GM18520 (cell line): ENCODE measurements around the gene SYNE4.

Source experiments
- ATAC-seq: cut with Tn5 transposase; IDR thresholded peaks from one replicate; pipeline ENCODE4 v1.9.1; 2021; ENCODE audit not compliant: unreplicated experiment

SYNE4 gene

DNA sequence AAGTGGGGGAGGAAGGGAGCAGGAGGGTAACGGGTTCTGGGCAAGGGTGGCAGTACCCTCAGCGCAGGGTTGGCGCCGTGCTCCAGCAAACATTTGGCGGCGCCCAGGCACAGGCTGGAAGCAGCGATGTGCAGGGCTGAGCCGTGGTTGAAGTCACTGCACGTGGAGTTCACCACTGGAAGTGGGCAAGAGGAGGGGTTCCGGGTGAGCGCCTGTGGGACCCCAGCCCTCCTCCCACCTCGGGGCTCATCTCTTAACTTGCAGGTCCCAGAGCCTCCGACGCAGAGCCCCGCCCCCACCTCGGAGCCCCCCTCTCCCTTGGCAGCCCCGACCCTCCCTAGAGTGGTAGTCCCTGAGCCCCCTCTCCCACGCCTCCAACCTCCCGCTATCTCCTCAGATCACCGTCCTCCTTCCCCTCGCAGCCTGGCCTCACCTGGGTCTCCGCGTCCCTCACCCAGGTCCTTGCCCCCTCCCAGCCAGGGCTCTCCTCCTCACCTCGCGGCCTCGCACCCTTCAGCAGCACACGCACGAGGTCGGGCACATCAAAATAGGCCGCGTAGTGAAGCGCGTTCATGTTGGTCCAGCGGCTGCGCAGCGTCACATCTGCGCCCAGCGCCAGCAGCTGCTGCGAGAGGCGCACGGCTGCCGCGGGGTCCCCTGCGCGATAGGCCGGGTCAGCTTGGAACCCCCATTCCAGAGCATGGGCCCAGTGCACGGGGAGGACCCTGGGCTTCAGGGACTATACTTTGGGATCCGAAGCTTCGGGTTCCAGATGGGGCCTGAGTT, 17.7 kb upstream of the SYNE4 start:
- no peak for ATAC-seq

DNA sequence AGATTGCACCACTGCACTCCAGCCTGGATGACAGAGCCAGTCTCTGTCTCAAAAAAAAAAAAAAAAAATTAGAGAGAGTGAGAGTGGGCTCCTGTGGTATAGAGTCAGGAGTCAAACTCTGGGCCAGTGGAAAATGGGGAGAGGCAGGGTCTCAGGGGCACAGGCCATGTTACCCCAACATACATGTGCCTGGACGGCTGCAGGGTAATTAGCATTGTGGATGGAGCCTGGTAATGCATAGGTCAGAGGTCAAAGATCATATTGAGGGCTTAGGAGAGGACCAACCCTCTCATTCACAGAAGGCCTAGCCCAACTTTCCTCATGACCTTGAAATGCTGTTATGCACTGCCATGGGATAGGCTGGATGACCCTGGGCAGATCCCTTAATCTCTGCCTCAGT, 16.9 kb upstream of the SYNE4 start:
- ATAC-seq, result no peak

DNA sequence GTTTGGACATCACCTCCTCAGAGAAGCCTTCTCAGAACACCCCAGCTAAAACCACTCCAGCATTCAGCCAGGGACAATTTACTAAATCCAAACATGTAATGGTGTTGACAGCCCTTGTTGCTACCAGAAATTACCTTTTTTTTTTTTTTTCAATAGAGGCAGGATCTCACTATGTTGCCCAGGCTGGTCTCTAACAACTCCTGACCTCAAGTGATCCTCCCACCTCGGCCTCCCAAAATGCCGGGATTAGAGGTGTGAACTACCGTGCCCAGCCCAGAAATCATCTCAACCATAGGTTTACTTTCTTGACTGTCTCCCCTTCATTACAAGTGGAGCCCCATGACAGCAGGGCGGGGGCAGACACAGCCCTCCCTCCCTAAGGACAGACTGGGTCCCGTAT, 14.8 kb upstream of the SYNE4 start:
- no peak for ATAC-seq

DNA sequence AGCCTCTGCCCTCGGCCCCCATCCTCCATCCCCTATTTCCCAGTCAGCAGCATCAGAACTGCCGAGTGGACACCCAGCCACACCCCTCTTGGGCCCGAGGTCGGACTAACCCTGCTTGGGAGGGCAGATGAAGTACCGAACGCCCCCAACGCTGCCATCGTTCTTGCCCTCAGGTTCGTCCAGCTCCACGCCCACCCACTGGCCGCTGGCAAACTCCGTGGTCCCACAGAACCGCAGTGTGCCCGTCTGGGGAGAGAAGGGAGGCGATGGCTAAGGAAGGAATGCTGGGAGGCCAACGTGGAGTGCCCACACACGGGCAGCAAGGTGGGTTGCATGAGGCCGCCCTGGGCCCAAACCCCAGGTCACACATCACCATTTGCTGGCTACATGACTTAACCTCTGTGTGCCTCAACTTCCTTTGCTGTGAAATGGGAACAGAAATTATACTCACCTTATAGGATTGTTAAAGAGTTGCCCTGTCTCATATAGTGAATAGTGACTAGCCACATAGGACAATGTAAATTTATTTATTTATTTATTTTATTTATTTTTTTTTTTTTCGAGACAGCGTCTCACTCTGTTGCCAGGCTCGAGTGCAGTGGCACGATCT, 10.6 kb upstream of the SYNE4 start:
- ATAC-seq, result no peak

DNA sequence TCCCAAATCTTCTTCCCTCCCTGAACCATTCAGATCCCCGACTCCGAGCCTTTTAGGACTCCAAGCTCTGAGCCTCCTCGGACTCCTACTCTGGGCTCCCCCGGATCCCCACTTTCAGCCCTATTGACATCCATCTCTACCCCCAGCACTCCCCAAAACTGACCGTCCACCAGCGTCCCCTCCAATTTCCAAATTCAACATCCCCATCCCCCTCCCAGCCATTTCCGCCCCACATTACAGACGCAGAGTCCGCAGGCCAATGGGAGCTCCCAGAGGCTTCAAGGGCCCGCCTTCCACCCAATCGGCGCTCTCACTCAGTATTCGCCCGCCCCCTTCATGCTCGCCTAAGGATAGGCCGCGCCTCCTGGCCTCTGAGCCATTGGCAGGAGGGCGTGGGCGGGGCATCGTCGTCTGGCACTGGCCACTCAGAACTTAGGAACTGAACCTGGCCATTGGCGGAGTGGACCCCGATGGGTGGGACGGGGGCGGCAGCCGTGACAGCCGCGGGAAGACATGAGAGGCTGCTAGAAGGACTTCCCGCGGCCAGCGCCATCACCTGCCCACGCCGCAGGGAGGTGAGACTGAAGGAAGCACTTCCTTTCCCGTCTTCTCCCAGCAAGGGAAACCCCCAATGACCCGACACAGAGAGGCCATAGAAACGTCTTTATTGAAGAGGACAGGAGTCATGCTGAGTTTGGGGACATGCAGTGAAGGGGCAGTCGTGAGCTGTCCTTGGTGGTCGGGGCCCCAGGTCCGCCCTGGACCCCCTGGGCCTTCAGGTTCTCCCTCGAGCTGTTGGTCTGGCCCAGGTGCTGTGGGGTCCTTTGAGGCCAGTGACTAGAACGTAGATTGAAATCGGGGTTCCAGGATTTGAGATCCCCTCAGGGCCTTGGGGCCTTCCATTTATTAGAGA, 5.7 kb upstream of the SYNE4 start, which contains the start of gene ALKBH6:
TSS of gene ALKBH6 (minus strand) at position 202 of the 913 bp plus-strand sequence. CDS start 816 bp downstream, outside the sequence.
- ATAC-seq, result peak; percentile 94

DNA sequence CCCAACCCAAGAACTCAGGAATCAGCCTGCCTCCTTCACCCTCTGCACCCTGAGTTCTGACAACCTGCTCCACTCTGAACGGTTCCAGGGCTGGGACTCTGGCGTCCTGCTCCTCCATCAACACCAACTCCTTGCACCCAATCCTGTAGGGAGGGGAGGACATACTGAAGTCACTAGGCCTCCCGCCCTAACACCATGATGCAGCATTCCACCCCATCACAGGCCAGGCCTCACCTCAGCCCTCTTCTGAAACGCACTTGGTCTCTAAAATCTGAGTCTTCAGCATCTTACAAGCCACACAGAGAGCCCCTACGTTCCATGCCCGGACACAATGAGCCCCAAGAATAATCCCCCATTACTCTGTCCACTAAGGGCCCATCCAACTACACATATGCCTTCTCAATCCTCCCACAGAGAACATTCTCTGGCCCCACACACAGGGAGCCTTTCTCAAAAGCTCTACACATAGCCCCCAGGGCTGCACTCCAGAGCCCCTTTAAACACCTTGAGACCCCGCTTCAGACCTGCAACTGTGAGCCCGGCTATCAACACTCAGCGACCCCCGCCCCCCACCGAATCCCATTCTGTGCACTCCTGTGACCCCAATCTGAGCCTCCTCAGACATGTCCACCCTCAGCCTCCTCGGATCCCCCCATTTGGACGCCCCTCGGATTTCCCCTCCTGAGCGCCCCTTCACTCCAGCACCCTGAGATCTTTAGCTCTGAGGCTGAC, 4.8 kb upstream of the SYNE4 start:
- ATAC-seq, result no peak

DNA sequence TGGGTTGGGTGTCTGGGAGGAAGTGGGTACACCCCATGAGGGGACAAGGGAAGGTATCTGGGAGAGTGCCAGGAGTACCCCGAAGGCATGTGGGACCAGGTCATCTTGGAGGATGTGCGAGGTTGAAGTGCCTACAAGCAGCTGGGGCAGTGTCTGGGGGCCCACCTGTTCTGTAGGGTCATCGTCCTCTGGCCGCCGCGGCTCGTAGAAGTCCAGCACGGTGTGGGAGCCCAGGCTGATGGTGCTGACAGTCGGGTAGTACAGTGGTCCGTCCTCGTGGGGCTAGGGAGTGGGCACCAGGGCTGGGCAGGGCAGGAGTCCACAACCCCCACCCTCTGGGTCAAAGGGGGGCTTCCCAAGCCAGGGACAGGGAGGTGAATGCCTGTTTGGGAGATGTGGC, 1.8 kb upstream of the SYNE4 start:
- ATAC-seq, result no peak

DNA sequence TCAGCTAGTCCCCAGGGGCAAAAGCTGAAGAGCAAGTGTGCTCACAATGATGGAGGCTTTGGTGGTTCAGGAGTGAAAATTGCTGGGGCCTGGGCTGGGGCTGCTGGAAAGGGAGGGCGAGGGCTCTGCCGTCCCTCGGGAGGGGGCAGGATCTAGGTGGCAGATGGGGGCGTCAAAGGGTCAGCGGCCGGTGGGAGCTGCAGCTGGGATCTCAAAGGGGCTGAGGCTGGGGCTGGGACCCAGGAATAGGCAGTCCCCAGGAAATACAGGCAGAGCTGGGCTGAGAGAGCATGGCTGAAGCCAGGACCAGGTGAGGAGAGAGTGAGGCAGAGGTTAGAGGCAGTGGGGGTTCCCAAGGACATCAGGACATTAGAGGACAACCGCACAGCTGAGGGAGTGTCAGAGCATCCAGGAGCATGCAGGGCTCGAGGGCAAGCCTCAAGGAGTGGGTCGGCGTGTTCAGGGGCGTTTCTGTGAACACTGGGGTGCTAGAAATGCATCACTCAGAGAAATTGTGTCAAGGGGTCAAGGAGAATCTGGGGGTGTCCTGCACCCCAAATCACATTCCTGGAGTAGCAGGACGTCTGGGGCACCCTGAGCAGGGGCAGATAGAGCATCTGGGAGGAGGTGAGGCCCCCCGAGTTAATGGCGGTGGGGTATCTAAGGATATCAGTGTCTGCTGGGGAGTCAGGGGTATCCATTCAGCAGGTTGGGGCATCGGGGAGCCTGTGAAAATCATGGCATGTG, 1.2 kb upstream of the SYNE4 start:
- no peak for ATAC-seq

DNA sequence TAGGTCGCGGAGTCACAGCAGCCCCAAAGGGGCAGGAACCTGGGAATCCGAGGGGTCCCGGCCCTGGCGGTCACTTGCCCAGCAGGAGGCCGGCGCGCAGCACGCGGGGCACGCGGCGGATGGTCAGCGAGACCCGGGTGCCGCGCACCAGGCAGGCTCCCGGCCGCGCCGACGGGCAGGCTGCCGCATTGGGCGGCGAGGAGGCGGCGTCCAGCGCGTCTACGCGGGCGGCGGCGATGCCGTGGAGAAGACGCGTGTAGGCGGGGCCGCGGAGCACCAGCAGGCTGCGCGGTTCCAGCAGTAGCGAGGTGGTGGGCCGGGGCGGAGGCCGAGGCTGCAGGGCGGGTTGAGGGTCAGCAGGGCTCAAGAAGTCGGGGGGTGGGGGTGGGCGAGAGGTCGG, 607 bp upstream of the SYNE4 start:
- ATAC-seq, result no peak

DNA sequence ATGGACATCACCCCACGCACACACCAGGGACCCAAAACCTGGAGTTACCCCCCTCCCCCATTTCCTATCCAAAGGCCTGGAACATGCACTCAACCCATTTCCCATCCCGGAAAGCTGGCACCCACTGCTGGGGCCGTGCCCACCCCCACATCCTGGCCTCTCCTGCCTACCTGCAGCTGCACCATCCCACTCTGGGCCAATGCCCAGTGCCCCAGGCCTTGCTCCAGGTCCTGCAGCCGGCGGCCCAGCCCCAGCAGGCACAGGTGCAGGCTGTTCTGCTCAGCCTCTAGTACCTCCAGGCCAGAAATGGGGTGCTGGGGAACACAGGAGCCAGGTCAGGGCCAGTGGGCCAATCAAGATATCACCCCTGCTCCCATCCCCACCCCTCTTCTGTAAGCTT, 1.7 kb downstream of the SYNE4 start:
- ATAC-seq, result no peak

DNA sequence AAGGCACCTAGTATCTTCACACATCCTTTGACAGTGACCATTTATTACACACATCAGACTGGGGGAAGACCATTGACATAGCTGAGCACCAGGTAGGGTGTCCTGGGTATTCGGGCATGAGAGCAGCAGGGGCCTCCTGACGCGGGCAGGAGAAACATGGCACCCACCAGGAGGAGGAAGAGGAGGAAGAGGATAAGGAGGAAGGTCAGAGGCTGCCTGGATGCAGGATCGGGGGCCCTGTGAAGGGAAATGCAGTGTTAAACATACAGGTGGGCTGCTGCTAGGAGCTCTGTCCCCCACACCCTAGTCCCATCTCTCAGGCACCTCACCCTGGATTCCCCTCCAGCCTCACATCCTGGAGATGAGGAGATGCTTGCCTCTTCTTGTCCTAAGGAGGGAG, 5.3 kb downstream of the SYNE4 start:
- no peak for ATAC-seq

DNA sequence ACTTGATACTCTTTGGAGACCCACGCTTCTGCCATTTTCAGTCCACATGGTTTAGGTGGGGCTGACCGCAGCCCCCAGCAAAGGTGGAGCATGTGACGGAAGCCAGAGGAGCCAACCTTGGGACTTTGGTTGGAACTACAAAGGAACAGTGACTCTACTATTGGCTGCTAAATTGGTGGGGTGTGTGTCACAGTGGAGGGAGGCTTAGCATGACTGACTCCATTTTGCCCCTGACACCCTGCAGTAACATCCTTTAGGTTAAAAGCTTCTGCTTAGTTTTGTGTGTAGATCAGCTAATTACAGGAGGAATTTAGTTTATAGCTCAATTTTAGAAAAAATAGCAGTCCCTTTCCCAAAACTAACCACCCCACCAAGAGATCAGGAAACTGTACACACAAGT, 7.0 kb downstream of the SYNE4 start:
- no peak for ATAC-seq

DNA sequence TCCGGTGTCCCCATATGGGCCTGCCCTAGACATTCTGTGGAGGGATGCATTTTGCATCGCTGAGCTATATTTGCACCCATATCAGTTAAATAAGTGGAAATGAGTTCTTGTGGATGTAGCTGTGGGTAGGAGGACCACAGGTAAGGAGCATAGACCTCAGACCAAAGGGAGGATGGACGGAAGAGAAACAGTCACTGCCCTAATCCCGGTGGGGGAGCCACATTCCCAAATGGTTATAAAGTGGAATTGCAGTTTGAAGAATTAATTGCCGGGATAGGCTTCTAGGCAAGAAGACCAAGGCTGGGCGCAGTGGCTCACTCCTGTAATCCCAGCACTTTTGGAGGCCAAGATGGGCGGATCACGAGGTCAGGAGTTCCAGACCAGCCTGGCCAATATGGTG, 11.8 kb downstream of the SYNE4 start:
- ATAC-seq, result no peak

DNA sequence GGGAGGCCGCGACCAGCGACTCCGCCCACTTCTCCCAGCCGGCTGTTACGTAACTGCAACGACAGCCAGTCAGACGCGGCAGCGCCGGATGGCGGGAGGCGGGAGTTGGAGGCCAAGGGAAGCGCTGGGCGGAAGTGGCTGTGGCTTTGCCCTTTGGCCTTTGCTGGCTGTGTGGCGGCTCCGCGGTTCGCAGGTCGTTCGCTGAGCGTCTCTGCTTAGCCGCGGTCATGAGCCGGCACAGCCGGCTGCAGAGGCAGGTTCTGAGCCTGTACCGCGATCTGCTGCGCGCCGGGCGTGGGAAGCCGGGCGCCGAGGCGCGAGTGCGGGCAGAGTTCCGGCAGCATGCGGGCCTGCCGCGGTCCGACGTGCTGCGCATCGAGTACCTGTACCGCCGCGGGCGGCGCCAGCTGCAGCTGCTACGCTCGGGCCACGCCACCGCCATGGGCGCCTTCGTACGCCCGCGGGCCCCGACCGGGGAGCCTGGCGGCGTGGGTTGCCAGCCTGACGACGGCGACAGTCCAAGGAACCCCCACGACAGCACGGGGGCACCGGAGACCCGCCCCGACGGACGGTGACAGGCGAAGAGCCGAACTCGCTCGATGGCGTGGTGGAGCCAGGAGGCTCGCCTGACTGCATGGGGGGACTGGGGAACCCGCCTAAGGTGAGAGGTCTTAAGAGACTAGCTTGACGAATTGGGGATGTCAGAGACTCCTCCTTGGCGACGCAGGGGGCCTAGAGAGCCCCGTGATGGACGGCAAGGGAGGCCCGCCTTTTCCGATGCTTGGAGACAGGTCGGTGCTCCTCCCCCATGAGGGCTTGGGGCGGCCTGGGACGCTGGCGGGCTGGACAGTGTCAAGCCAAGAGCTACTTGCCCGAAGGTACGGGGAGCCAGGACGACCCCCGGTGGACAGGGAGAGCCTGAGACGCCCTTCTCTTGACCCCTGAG, 13.3 kb downstream of the SYNE4 start, which contains the start of gene SDHAF1:
TSS of gene SDHAF1 (plus strand) at position 141 of the 946 bp plus-strand sequence. CDS start at position 228, 87 bp downstream.
- ATAC-seq, result peak; percentile 80

DNA sequence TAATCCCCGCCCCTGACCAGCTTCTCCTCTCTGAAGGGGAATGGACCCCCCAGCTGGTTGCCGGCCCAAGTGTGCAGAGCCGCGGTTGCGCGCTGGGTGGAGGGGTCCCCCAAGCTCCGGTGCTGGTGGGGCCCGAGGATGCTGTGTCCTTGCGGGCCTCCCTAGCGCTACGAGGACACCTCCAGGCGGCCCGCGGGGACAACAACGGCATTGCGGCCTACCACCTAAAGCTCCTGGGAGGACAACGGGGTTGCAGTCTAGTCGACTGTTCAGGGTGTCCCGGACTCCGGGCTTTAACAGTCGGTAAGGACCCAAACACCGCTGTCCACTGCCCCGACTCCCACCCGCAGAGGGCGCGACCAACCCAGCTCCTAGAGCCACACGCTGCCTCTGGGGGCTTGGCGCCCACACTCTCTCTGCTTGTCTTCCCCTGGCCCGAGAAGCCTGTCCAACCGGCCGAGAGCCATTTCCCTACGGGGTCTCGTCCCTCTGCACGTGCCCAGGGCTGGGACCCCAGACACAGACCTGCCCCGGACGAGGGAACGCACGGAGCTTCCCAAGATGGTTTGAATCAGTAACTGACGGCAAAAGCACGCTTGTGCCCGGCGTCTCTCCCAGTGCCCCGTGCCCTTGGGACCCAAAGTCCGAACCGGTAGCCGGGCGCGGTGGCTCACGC, 14.6 kb downstream of the SYNE4 start:
- no peak for ATAC-seq

DNA sequence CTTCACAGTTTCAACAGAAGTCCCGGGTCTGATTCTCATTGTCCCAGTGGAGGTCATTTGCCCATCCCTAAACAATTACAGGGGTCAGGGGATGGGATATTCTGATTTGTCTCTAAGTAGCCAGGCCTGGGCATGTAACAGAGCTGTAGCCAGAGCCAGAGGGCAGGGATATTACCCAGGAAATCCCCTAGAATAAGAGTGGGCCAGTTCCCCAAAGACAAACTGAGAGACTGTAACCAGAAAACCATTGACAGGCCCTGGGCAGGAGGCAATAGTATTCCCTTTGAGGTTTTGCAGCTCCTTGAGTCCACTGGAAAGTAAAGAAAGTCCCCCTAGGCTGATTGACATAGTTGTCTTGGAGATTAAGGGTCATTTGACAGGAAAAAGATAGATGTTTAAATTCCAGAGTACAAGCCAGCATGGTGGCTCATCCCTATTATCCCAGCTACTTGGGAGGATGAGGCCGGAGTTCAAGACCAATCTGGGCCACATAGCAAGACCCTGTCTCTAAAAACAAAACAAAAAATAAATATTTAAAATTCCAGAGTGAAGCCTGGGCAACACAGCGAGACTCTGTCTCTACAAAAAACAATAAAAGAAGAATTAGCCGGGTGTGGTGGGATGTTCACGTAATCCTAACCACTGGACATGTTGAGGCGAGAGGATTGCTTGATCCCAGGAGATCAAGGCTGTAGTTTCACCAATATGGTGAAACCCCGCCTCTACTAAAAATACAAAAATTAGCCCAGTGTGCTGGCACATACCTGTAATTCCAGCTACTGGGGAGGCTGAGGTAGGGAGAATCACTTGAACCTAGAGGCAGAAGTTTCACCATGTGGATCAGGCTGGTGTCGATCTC, 15.5 kb downstream of the SYNE4 start:
- ATAC-seq, result no peak

DNA sequence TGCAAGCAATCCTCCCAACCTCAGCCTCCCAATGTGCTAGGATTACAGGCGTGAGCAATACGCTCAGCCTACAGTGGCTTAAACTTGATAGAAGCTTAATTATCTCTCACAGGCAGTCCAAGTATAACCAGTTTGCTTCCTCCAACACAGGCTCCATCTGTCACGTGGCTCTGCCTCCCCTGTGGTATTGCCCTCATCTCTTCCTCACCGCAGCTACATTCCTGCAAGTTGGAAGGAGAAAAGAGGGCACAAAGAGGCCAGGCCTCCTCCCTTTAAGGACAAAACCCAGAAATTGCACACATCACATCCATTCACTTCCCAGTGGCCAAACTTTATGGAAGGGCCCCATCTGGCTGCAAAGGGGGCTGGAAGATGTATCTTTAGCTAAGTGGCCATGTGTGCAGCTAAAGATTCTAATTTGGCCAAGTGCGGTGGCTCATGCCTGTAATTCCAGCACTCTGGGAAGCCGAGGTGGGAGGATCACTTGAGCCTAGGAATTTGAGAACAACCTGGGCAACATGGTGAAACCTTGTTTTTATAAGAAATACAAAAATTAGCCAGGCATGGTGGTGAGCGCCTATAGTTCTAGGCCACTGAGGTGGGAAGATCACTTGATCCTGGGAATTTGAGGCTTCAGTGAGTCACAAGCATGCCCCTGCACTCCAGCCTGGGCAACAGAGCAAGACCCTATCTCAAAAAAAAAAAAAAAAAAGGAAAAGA, 16.7 kb downstream of the SYNE4 start:
- ATAC-seq, result no peak
